ENCODE measurements around the gene FAM53B.

The FAM53B gene

DNA sequence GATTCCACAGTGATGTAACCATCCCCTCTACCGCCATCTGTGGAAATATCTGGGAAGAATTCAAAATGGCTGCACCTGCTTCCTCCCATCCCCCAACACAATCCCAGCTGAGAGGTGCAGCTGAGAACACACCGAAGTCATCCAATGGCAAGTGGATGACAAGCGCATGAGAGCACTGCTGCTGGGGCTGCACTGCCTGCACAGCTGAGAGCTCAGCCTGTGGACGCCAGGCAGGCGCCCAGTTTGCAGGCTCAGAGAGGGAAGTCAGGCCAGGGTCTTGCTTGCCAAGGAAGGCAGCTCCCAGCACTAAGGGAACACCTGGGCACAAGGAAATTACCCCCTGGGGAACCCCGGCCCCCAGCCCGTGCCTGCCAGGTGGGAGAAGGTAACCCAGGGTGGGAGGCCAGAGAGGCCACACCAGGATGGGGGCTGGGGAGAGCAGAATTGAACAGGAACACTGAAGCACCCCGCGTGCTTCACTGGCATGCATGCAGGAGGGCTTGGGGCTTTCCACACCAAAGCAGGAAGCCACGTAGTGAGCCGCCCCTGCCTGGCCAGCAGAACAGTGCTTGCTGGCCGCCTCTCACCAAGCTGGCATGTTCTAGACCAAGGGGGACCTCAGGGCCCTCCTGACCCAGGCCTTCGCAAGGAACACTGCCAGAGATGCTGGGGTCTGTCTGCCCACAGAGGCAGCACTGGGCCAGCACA lies 46.2 kb downstream of the FAM53B start:
- no peak for DNase-seq (ENCODE audit: low read depth in 2 of 3, low spot score in 1 of 3)

DNA sequence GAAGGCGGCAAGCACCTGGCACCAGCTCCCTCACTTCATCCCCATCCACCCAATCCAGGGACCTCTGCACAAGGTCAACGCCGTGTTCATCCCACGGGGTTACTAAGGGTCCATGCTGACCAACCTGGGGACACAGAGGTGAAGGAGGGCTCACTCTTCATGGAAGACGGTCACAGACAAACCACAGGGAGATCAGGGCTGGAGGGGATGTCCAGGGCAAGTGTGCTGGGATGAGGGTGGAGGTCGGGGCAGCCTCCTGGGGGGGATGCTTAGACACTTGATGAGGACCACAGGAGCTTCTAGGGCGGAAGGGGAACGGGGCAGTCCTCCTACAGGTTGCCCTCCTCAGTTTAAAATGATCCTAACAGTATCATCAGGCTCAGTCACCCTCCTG lies 46.7 kb downstream of the FAM53B start:
- DNase-seq (ENCODE audit: low read depth in 2 of 3, low spot score in 1 of 3), result no peak

GRCh38 chr10:124696446-124697392 lies 47.5 kb downstream of the FAM53B start:
- no peak for DNase-seq (ENCODE audit: low read depth in 2 of 3, low spot score in 1 of 3)

DNA sequence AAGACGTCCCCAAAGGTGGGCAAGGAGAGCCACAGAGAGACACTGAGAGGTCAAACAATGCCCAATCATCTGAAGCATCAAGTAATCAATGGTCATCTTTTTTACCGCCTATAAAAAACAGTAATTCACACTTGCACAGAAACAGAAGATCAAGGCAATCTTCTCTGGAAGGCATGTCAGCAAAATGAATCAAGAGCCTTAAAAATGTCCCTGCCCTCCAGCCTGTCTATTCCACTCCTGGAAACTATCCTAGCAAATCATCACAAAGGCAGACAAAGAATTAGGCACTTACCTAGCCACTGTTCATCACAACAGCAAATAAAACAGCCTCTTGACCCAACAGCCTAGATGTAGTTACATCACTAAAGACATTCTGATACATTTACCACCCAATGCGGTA lies 48.9 kb downstream of the FAM53B start:
- no peak for DNase-seq (ENCODE audit: low read depth in 2 of 3, low spot score in 1 of 3)

GRCh38 chr10:124694481-124695220 lies 49.5 kb downstream of the FAM53B start:
- no peak for DNase-seq (ENCODE audit: low read depth in 2 of 3, low spot score in 1 of 3)

- DNase-seq (ENCODE audit: low read depth in 2 of 3, low spot score in 1 of 3), result no peak
These were observed 50.3 kb downstream of the FAM53B start for GRCh38 chr10:124693801-124694416.

GRCh38 chr10:124693396-124693795 lies 50.8 kb downstream of the FAM53B start:
- DNase-seq (ENCODE audit: low read depth in 2 of 3, low spot score in 1 of 3), result no peak

GRCh38 chr10:124692100-124692446 lies 52.1 kb downstream of the FAM53B start:
- no peak for DNase-seq (ENCODE audit: low read depth in 2 of 3, low spot score in 1 of 3)

- DNase-seq (ENCODE audit: low read depth in 2 of 3, low spot score in 1 of 3), result no peak
These were observed 52.6 kb downstream of the FAM53B start for GRCh38 chr10:124691421-124692099.

GRCh38 chr10:124691002-124691401 lies 53.2 kb downstream of the FAM53B start:
- DNase-seq (ENCODE audit: low read depth in 2 of 3, low spot score in 1 of 3), result no peak

- peak in 1 of 3 donors; percentile 31 for DNase-seq (ENCODE audit: low read depth in 2 of 3, low spot score in 1 of 3)
These were observed 54.2 kb downstream of the FAM53B start for GRCh38 chr10:124689911-124690498.

DNA sequence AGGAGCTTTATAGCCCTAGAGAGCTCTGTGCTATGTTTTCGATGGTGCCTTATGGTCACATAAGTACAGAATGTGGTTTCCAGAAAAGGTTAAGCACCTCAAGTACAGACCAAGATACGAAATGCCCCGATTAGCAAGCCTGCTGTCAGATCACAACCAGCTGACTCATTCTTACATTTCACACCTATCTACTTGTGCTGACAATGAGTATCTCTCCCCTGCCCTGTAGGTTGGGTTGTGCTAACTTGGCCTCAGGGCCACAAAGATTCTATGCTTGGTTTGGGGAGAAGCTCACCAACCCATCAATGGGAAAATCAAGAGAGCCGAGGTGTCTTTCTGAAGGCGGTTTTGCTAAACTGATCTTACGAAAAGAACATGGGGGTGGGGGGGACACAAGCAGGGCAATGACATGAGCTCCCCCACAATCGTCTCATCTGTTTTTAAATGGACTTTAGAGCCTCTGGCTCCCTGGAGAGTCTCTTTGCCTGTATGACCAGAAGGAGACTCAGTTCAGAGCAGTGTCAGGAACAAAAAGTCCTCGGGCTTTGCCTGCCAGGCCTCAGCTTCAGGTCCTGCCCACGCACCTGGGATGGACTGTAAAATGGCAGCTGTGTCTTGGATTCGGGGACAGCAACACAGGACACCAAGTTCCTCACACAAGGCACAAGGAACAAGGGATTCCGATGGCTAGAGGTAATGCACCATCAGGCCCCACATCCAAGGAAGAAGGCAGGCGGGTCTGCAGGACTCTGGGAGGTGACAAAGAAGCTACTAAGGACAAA lies 55.1 kb downstream of the FAM53B start:
- DNase-seq (ENCODE audit: low read depth in 2 of 3, low spot score in 1 of 3), result peak; percentile 53 to 62 (median 59)

DNA sequence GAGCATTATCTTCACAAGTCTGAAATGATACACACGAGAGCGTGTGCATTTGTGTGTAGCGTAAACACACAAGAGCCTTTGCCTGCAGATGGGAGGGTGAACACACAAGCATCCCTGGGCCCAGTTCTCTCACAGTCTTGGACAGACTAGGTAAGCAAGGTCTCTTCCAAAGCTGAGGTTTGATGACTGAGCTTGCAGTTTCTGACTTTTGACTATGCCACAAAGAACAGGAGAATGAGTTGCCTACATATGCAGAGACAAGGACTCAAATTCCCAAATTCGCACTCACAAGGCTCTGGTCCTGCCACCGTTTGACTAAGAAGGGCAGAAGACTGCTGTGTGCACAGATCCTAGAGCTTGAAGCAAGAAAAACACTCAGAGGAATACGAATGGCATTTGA lies 55.8 kb downstream of the FAM53B start:
- DNase-seq (ENCODE audit: low read depth in 2 of 3, low spot score in 1 of 3), result no peak

DNA sequence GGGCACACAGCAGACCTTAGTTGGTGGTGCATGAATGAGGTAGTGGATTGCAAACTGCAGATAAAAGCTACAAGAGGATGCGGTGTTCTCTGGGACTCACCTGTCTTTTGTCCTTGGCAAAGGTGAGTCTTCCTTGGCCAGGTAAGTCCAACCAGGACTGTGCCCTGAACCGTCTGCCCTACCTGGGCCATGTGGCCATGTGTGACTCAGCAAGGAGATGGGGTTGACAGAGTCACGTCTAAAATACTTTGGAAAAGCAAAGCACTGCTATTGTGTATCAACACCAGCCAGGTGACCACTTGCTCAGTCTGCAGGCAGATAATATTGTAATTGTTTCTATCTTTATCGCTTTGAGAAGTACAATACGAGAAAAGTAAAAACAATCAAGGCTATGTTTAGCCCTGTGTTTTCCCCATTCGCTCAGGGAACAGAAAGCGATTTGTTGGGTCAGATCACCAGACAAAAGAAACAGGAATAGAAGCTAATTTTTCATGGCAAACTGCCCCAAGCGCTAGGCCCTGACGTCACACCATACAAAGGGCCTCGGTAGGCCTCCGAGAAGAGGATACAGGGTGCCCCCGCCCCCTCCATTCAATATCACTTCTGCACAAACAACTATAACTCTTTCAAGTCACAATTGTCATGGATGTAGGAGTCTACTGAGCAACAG lies 57.3 kb downstream of the FAM53B start:
- DNase-seq (ENCODE audit: low read depth in 2 of 3, low spot score in 1 of 3), result no peak

DNA sequence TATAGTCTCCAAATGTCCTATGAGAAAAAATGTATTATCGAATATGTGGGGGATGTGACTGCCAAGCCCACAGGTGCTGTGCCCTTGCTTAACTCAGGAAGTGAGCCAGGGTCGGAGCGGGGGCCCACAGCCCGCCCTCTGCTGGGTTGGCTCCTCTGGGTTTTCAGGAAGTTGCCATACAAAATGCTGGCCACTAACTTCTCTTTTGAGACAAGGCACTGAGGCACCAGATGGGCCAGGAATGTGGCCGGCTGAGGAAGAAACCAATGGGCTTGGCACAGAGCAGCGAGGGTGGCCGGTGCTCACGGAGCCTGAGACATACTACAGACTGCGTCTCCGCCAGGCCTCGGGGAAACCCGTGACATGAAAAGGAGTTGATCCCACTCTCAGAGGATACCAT lies 58.9 kb downstream of the FAM53B start:
- DNase-seq (ENCODE audit: low read depth in 2 of 3, low spot score in 1 of 3), result no peak

GRCh38 chr10:124683814-124684213 lies 60.4 kb downstream of the FAM53B start:
- DNase-seq (ENCODE audit: low read depth in 2 of 3, low spot score in 1 of 3), result no peak

GRCh38 chr10:124681626-124682552 lies 62.3 kb downstream of the FAM53B start:
- DNase-seq (ENCODE audit: low read depth in 2 of 3, low spot score in 1 of 3), result no peak

- no peak for DNase-seq (ENCODE audit: low read depth in 2 of 3, low spot score in 1 of 3)
These were observed 63.1 kb downstream of the FAM53B start for GRCh38 chr10:124681091-124681490.

Measured in stimulated activated CD4-positive, alpha-beta T cell treated with anti-CD3 and anti-CD28 coated beads, Interleukin-12 subunit alpha, Interleukin-12 subunit beta, amount 100 ng/mL, for 48 hours (primary cell).